Fibroblast of pulmonary artery (primary cell): ENCODE measurements around the gene AHRR.

ENCODE experiments used
- DNase-seq: peaks from one replicate; pipeline ENCODE4 v3.0.0-alpha.2; 2010; ENCODE audit warnings: low read depth
- H3K4me3 ChIP-seq: replicated peaks from 2 replicates; pipeline ENCODE4 v1.5.1; 2011; ENCODE audit warnings: low read depth, mild to moderate bottlenecking, control low read depth, low read length, moderate library complexity
- TF ChIP-seq, protein P1 (sequence below): IDR thresholded peaks from 2 replicates; pipeline ENCODE4 v1.5.1; 2011; ENCODE audit warnings: mild to moderate bottlenecking, control low read depth, low read length, inconsistent platforms; ENCODE audit errors: missing control alignments

Gene AHRR

DNA sequence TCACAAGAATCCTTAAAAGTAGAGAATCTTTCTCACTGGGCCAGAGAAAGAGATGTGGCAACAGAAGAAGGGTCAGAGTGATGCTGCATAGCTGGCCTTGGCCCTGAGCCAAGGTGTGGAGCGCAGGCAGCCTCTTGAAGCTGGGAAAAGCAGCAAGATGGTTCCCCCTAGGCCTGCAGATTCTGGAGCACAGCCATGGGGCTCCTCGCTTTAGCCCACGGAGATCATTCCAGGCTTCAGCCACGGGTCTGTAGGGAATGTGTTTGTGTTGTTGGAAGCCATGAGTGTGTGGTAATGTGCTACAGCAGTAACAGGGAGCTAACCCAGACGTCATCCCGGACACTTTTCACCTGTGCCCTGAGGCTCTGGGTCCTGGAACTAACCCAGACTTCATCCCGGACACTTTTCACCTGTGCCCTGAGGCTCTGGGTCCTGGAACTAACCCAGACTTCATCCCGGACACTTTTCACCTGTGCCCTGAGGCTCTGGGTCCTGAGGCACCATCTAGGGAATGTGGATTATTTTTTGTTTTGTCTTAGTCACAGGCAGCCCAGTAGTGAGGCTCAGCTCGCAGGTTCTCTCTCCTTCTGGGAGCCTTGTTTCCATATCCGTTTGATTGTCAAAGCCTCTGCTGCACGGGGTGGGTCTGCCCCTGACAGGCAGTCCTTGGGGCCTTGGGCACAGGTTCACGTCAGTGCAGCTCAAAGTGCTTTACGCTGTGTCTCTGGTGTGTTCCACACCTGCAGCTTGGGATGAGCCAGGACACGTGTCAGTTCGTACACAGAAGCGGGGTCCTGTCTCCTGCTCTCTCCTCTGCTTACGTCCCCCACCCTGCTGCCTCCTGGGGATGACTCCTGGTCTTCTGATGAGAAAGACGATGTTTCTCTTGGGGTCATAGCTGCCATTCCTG is 65.2 kb downstream of the AHRR start:
- no peak overlapping the region for H3K4me3 ChIP-seq
- DNase-seq = peak; percentile 46
- TF ChIP-seq, protein P1, sequence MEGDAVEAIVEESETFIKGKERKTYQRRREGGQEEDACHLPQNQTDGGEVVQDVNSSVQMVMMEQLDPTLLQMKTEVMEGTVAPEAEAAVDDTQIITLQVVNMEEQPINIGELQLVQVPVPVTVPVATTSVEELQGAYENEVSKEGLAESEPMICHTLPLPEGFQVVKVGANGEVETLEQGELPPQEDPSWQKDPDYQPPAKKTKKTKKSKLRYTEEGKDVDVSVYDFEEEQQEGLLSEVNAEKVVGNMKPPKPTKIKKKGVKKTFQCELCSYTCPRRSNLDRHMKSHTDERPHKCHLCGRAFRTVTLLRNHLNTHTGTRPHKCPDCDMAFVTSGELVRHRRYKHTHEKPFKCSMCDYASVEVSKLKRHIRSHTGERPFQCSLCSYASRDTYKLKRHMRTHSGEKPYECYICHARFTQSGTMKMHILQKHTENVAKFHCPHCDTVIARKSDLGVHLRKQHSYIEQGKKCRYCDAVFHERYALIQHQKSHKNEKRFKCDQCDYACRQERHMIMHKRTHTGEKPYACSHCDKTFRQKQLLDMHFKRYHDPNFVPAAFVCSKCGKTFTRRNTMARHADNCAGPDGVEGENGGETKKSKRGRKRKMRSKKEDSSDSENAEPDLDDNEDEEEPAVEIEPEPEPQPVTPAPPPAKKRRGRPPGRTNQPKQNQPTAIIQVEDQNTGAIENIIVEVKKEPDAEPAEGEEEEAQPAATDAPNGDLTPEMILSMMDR = no peak

DNA sequence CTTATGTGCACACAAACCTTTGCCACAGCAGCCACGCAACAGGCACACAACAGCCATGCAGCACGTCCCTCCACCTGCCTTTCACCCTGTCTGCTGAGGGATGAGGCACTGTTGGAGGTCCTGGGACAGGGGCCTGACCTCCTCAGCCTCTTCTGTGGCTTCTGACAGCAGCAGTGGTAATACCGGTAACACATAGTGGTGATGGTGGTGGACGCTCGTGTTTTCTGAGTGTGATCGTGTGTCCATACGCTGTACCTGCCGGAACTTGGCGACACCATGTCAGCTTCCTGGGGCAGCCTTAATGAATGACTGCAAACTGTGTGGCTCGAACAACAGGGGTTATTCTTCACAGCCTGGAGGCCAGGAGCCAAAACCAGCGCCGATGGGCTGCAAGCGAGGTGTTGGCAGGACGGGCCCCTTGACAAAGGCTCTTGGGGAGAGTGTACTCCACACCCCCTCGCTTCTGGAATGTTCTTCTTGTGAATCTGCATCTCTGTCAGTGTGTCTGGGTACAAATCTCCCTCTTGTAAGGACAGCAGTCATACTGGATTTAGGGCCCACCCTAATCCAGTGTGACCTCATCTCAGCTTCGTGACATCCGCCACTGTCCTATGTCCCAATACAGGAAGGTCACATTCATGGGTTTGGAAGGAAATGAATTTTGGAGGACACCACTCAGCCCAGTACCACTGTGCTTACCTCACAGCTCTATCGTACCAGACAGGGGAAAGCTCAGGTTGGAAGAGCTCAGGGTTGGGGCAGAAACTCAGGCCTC is 66.2 kb downstream of the AHRR start:
- DNase-seq = no peak
- H3K4me3 ChIP-seq = no peak overlapping the region
- TF ChIP-seq, protein P1 = no peak

DNA sequence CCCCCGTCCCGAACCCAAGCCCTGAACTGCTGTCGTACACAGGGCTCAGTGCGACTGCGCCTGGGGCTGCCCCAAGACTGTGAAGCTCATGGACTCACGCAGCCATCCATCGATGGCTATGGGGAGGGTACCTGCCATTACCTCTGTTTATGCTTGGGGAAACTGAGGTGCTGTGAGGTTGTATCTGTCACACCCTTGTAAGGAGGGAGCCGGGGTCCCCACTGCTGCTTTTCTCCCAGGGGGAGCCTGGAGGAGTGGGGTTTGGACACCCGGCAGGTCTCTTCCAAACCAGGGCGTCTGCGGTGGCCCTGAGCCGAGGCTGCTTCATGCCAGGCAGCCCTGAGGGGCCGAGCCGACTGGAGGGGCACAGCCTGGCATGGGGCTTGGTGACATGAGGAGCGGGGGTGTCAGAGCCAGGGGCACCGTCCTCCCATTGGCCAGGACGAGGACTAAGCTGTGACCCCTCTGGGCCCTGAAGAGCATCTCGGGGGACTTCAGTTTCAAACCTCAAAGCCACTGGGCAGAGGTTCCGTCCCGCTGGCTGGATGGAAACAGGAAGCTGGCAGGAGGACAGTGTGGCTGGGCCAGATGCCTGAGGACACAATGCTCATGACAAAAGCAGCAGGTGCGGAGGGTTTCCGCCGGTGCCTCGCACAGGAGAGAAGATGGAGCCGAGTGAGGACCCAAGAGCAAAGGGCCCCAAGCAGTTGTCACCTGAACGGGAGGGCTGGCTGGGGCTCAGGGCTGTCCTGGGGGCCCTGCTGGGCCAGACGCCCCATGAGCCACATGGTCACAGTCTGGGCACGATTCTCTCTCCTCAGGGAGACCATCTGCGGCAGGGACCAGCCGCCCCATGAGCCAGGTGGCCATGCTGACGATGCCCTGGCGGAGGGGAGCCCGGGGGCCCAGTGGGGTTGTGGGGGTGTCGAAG is 67.0 kb downstream of the AHRR start:
- TF ChIP-seq, protein P1 = no peak
- no peak for DNase-seq
- no peak overlapping the region for H3K4me3 ChIP-seq

DNA sequence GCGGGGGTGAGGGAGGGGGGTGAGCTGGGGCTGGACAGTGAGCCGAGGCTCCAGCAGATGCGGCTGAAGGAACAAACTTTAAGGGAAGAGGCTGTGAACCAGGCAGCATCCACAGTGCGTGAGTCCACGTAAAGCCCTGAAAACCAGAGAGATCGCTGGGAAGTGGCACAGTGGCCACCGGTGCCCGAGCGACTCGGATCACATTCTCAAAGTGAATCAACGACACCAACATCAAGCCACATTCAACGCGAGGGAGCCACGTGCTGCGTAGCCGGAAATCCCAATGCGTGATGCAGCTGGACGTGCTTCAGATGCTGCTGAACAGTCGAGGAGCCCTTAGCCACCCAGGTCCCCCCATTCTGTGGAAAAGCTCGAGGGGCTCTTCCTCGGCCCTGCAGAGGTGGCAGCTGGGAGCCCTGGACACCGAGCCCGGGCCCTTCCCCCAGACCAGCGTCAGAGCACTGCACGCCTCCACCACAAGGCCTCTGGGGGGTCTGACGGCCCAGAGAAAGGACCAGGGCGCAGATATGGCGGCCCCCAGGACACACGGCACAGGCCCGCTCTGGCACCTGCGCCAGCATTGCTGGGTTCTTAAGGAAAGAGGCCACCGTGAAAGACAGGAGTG is 67.8 kb downstream of the AHRR start:
- no peak overlapping the region for H3K4me3 ChIP-seq
- DNase-seq = no peak
- TF ChIP-seq, protein P1 = no peak

DNA sequence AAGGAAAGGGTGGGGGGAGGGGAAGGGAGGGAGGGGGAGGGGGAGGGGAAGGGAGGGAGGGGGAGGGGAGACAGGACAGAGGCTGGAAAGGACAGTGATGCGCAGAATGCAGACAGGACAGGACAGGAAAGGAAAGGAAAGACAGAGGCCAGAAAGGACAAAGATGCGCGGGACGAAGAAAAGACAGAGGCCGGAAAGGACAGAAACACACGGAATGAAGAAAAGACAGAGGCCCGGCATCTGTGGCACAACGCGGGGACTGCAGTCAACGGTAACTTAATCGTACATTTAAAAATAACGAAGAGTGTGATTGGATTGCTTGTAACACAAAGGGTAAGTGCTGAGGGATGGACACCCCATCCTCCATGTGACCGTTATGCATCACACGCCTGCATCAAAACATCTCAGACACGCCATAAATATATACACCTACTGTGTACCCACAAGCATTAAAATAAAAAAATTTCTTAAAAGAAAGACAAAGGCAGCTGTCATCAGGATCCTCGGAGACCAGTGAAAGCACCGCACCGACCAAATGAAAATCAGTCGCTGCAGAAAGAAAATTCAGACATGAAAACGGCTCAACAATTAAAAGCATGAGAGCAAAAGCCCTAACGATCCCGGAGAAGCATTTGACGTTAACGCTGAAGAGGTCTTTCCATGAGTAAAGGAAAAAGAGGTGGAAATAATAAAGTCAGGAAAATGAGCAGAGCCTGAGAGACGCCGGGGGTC is 68.5 kb downstream of the AHRR start:
- no peak overlapping the region for H3K4me3 ChIP-seq
- DNase-seq = no peak
- TF ChIP-seq, protein P1 = no peak
